K562 (cell line): Measurements from ENCODE around the gene SLC2A9. TPM values are rescaled to one million over a fixed set of nuclear protein-coding genes. Genes with fewer than 3 reads are reported as not detected.

Source experiments
- ATAC-seq: fragments of 200-7000 bp; cut with Tn5 transposase; 3 replicates; pipeline ENCODE4 v1.9.1; 2020; ENCODE audit warnings: moderate library complexity
- BruUV-seq: library from RNA; stranded (reverse); fragments of 400-500 nt; replicated peaks from 2 replicates; lab custom pipeline; 2021; lab: Mats Ljungman, UMichigan
- CTCF ChIA-PET: fragments of 300-600 bp; formaldehyde crosslinking; extraction: SDS; loops from one replicate; lab custom pipeline; 2021; ENCODE audit warnings: low intra/inter-chr PET ratio; lab: Yijun Ruan, JAX
- POLR2A ChIA-PET: fragments of 300-600, 350-650 bp; sonication (Branson Sonifier 250); formaldehyde crosslinking; extraction: SDS; loops from one replicate; lab custom pipeline; 2021; ENCODE audit warnings: antibody characterized with exemption, inconsistent platforms; lab: Yijun Ruan, JAX
- DNase-seq, 4 experiments: peaks; one replicate each; pipeline versions ENCODE4 v3.0.0 to v3.0.0-alpha.2; 2011 to 2018; ENCODE audit warnings: low spot score in 3 of 4, mixed read lengths in 3 of 4; ENCODE audit errors: extremely low read depth in 1 of 4
- FAIRE-seq: peaks from 2 replicates; lab custom pipeline; 2011; peaks lifted over from hg19 to GRCh38; lab: Jason Lieb, UNC
- H2AFZ ChIP-seq: 2 replicates; pipeline ENCODE4 v1.6.0; 2011; ENCODE audit warnings: low read depth, low read length, control low read depth, inconsistent platforms
- H3K27ac ChIP-seq: fragments of 200-600 bp; 3 replicates; pipeline ENCODE4 v1.8.0; 2011; ENCODE audit warnings: low read depth, mild to moderate bottlenecking, control low read depth, inconsistent platforms, low read length, moderate library complexity, mixed read lengths; ENCODE audit errors: extremely low read depth
- H3K27me3 ChIP-seq, 2 experiments: fragments of 300-600 bp in 1 of 2; 2 replicates in 1 of 2; 3 replicates in 1 of 2; pipeline versions ENCODE4 v1.6.0 to v1.8.0; 2011; ENCODE audit warnings: inconsistent platforms in 2 of 2, low read length in 2 of 2, mild to moderate bottlenecking in 1 of 2, mixed read lengths in 1 of 2, moderate library complexity in 1 of 2; ENCODE audit not compliant: control insufficient read depth in 2 of 2, insufficient read depth in 2 of 2
- H3K36me3 ChIP-seq: fragments of 300-600 bp; 3 replicates; pipeline ENCODE4 v1.8.0; 2011; ENCODE audit warnings: mild to moderate bottlenecking, low read length, inconsistent platforms; ENCODE audit not compliant: control insufficient read depth, insufficient read depth
- H3K4me1 ChIP-seq, 2 experiments: fragments of 200-600 bp in 1 of 2; replicated peaks in 1 of 2; 2 replicates in 1 of 2; 3 replicates in 1 of 2; pipeline versions ENCODE4 v1.5.1 to v1.8.0; 2011; ENCODE audit warnings: inconsistent platforms in 2 of 2, low read length in 2 of 2, mild to moderate bottlenecking in 1 of 2, mixed read lengths in 1 of 2, moderate library complexity in 1 of 2; ENCODE audit not compliant: control insufficient read depth in 2 of 2, insufficient read depth in 2 of 2
- H3K4me2 ChIP-seq: 2 replicates; pipeline ENCODE4 v1.6.1; 2011; ENCODE audit warnings: low read length, control low read depth, inconsistent platforms, mixed read lengths; ENCODE audit not compliant: insufficient read depth
- H3K4me3 ChIP-seq: fragments of 200-600 bp; sonication (generic), shearing (Covaris generic); 2 replicates; pipeline ENCODE4 v1.5.1; 2016; ENCODE audit warnings: control low read depth, inconsistent platforms
- H3K79me2 ChIP-seq: fragments of 200-600 bp; 3 replicates; pipeline ENCODE4 v1.8.0; 2011; ENCODE audit warnings: low read length, inconsistent platforms; ENCODE audit not compliant: control insufficient read depth, insufficient read depth
- H3K9ac ChIP-seq, 2 experiments: 2 replicates each; pipeline versions ENCODE4 v1.6.0 to v1.6.1; 2011; ENCODE audit warnings: low read depth in 2 of 2, low read length in 2 of 2, control low read depth in 1 of 2, inconsistent platforms in 1 of 2, mild to moderate bottlenecking in 1 of 2, mixed read lengths in 1 of 2; ENCODE audit not compliant: insufficient read depth in 1 of 2
- H3K9me1 ChIP-seq: one replicate; pipeline ENCODE4 v1.6.0; 2011; ENCODE audit warnings: inconsistent platforms, mild to moderate bottlenecking, low read length, moderate library complexity; ENCODE audit not compliant: control insufficient read depth, insufficient read depth
- H3K9me3 ChIP-seq: replicated peaks from 2 replicates; pipeline ENCODE4 v1.5.1; 2011; ENCODE audit warnings: low read depth, low read length, inconsistent platforms; ENCODE audit not compliant: control insufficient read depth, insufficient read depth
- H4K20me1 ChIP-seq: replicated peaks from 2 replicates; pipeline ENCODE4 v1.6.1; 2011; ENCODE audit warnings: low read length, inconsistent platforms, mixed read lengths; ENCODE audit not compliant: control insufficient read depth, insufficient read depth
- DEAF1 ChIP-seq: fragments of 450-650 bp; formaldehyde crosslinking; IDR thresholded peaks from 2 replicates; pipeline ENCODE4 v1.4.0; 2020; ENCODE audit warnings: mild to moderate bottlenecking, moderate library complexity
- HNRNPLL ChIP-seq: fragments of 200-400 bp; formaldehyde crosslinking; IDR thresholded peaks from 2 replicates; pipeline ENCODE4 v1.6.1; 2017; ENCODE audit warnings: low read length, low read depth, mild to moderate bottlenecking; ENCODE audit not compliant: poor library complexity, severe bottlenecking
- SAP30 ChIP-seq: fragments of 200-600 bp; sonication (generic); IDR thresholded peaks from 2 replicates; pipeline ENCODE4 v1.6.1; 2012; ENCODE audit warnings: borderline replicate concordance, low read depth, mild to moderate bottlenecking, moderate library complexity, low read length, control low read depth, inconsistent platforms; ENCODE audit not compliant: insufficient read depth, poor library complexity, severe bottlenecking
- WGBS: fragments of 100-300 bp; shearing (Covaris generic); methylation state at CpG from one replicate; pipeline ENCODE4 v1.1.6; 2016; ENCODE audit warnings: low coverage, mixed read lengths; ENCODE audit not compliant: insufficient coverage; ENCODE audit errors: missing lambda C conversion rate; 5-methylcytosine and 5-hydroxymethylcytosine counted together
- in situ Hi-C: fragments of 300-500 bp; cut with MboI; formaldehyde crosslinking; loops from 4 replicates; pipeline ENCODE4 v1.15.0; 2018; ENCODE audit warnings: inconsistent platforms, mixed read lengths
- intact Hi-C: fragments of 100-400 bp; cut with micrococcal nuclease; formaldehyde crosslinking; loops from 2 replicates; pipeline ENCODE4 v1.14.2; 2022
- polyA plus RNA-seq, 8 experiments: library from polyadenylated mRNA; depleted of rRNA in 4 of 8; stranded (reverse) in 5 of 8; unstranded in 3 of 8; fragments of >200 nt; fragmentation: Nextera tagmentation in 2 of 8; fragmentation: Illumina TruSeq in 1 of 8; extraction: Ambion mirVana in 2 of 8; extraction: Trizol in 1 of 8; gene quantifications; 2 replicates each; pipeline versions ENCODE4 v1.2.1 to v1.2.3, GENCODE V29; 2011 to 2014; ENCODE audit warnings: inconsistent platforms in 1 of 8, missing spikeins in 1 of 8
- total RNA-seq, 7 experiments: library from RNA; depleted of rRNA in 6 of 7; stranded (reverse); fragments of >200 nt in 6 of 7; fragmentation: Illumina TruSeq in 2 of 7; extraction: Trizol in 2 of 7; gene quantifications; 2 replicates each; pipeline versions ENCODE4 v1.2.1 to v1.2.3, GENCODE V29; 2011 to 2021; ENCODE audit warnings: low replicate concordance in 1 of 7

SLC2A9 gene
- total and polyA plus RNA-seq, 9 of the 15 experiments (the other 6 are each of a cell fraction or from before 2014, with no cell fraction given), result 0.15 to 1.9 (median 0.76) TPM

- Histone ChIP-seq H3K4me3 (no peak overlapping the region), H3K36me3 (no peaks in the 10 kb centered on the region), H3K9me3 (no peaks in the 10 kb centered on the region), H3K79me2 (no peaks in the 10 kb centered on the region), H4K20me1 (0 out of 2 replicates have a peak, but pooled peaks cover 3% of the 10 kb centered on the region), H2AFZ (no peak overlapping the region), H3K9me1 (no peaks in the 10 kb centered on the region), H3K27me3 (peaks cover 0 to 35% of the 10 kb centered on the region in 2 experiments; a peak in 4 of 5 replicates), H3K9ac (no peak overlapping the region), H3K27ac (no peak overlapping the region), H3K4me2 (no peak overlapping the region), H3K4me1 (peaks cover 0 to 6% of the 10 kb centered on the region in 2 experiments; a peak in 2 of 5 replicates)
- intact Hi-C loops, result no loop called here
- DNase-seq (no peak), FAIRE-seq (no peak), ATAC-seq (no peak)
- 0% methylated on average over 1 of the region's 1 CpG for WGBS
- CTCF ChIA-PET, result no interaction called here
- BruUV-seq, result no TSS peak
- in situ Hi-C loops, result no loop called here
- POLR2A ChIA-PET, result interaction anchor here (0.6 kb wide), 1 partner anchor 12 kb away, joined by 3 read pairs; no protein-coding TSS in a partner anchor
- TF ChIP-seq SAP30 (no peak), HNRNPLL (no peak)
Measured at GRCh38 chr4:9933956-9934355, 87.3 kb downstream of the SLC2A9 start.

- H3K79me2 ChIP-seq, result no peaks in the 10 kb centered on the region
- H3K27ac ChIP-seq, result no peak overlapping the region
- POLR2A ChIA-PET, result no interaction called here
- WGBS, result 0% methylated on average over 4 of the region's 4 CpGs
- H3K4me2 ChIP-seq, result no peak overlapping the region
- H3K36me3 ChIP-seq, result no peaks in the 10 kb centered on the region
- CTCF ChIA-PET, result no interaction called here
- H3K4me1 ChIP-seq, result peaks cover 0 to 6% of the 10 kb centered on the region in 2 experiments; a peak in 2 of 5 replicates
- H3K4me3 ChIP-seq, result no peak overlapping the region
- ATAC-seq, result no peak
- intact Hi-C loops, result no loop called here
- H2AFZ ChIP-seq, result no peak overlapping the region
- peaks cover 0 to 37% of the 10 kb centered on the region in 2 experiments; a peak in 4 of 5 replicates for H3K27me3 ChIP-seq
- DNase-seq, result no peak
- no peak for FAIRE-seq
- no peak for TF ChIP-seq DEAF1
- TF ChIP-seq, all 486 proteins: peak for 0
- no peak overlapping the region for H3K9ac ChIP-seq
- no peaks in the 10 kb centered on the region for H3K9me3 ChIP-seq
- H3K9me1 ChIP-seq, result no peaks in the 10 kb centered on the region
- no TSS peak for BruUV-seq
- H4K20me1 ChIP-seq, result 0 out of 2 replicates have a peak, but pooled peaks cover 3% of the 10 kb centered on the region
- in situ Hi-C loops, result no loop called here
Measured at GRCh38 chr4:9933184-9933583, 88.1 kb downstream of the SLC2A9 start.
